Natural killer cell (primary cell): ENCODE results near the gene ARHGAP32. TPM values are rescaled to one million over a fixed set of nuclear protein-coding genes. Genes with fewer than 3 reads are reported as not detected.
"Not testable (repeated sequence)": the region's sequence is repeated elsewhere in the genome, so short reads cannot be mapped to it uniquely, and the experiment has no call there.

ENCODE experiments used
- ATAC-seq, 3 donors: fragments of 150-1000 bp in 2 of 3; fragments of 200-7000 bp in 1 of 3; cut with Tn5 transposase; 1 replicate in 1 of 3; 2 replicates in 2 of 3; pipeline ENCODE4 v1.10.0; 2021; ENCODE audit warnings: mild to moderate bottlenecking in 2 of 3, moderate library complexity in 2 of 3
- DNase-seq, 2 donors: peaks; one replicate each; pipeline versions ENCODE4 v3.0.0 to v3.0.0-alpha.2; 2013 to 2021; ENCODE audit warnings: mixed read lengths in 1 of 2
- H3K27ac ChIP-seq: one replicate; pipeline ENCODE4 v1.5.1; 2013; ENCODE audit warnings: mild to moderate bottlenecking, low read length
- H3K27me3 ChIP-seq: one replicate; pipeline ENCODE4 v1.6.1; 2013; ENCODE audit warnings: low read length; ENCODE audit not compliant: control insufficient read depth, insufficient read depth
- H3K36me3 ChIP-seq: one replicate; pipeline ENCODE4 v1.6.1; 2013; ENCODE audit warnings: low read length; ENCODE audit not compliant: control insufficient read depth, insufficient read depth
- H3K4me1 ChIP-seq: one replicate; pipeline ENCODE4 v1.6.1; 2013; ENCODE audit warnings: low read length; ENCODE audit not compliant: control insufficient read depth, insufficient read depth
- H3K4me3 ChIP-seq: one replicate; pipeline ENCODE4 v1.5.1; 2013; ENCODE audit warnings: low read length
- H3K9me3 ChIP-seq: one replicate; pipeline ENCODE4 v1.6.1; 2013; ENCODE audit warnings: low read length; ENCODE audit not compliant: control insufficient read depth, insufficient read depth
- H3K27ac Mint-ChIP-seq, 2 donors: one replicate each; pipeline ENCODE4 v1.8.0; 2022; ENCODE audit warnings: mild to moderate bottlenecking in 2 of 2, mixed read lengths in 2 of 2, moderate library complexity in 1 of 2
- H3K27me3 Mint-ChIP-seq, 2 donors: one replicate each; pipeline ENCODE4 v1.8.0; 2022; ENCODE audit warnings: low read depth in 2 of 2, mixed read lengths in 2 of 2
- H3K36me3 Mint-ChIP-seq: one replicate; pipeline ENCODE4 v1.8.0; 2022; ENCODE audit warnings: mixed read lengths
- H3K4me1 Mint-ChIP-seq, 2 donors: one replicate each; pipeline ENCODE4 v1.8.0; 2022; ENCODE audit warnings: mixed read lengths in 2 of 2
- H3K4me3 Mint-ChIP-seq: one replicate; pipeline ENCODE4 v1.8.0; 2022; ENCODE audit warnings: mild to moderate bottlenecking, moderate library complexity, mixed read lengths
- H3K9me3 Mint-ChIP-seq, 2 donors: one replicate each; pipeline ENCODE4 v1.8.0; 2022; ENCODE audit warnings: mixed read lengths in 2 of 2
- WGBS: methylation state at CpG from one replicate; pipeline ENCODE4 v1.1.7; 2013; ENCODE audit warnings: missing lambda C conversion rate; ENCODE audit not compliant: insufficient coverage; 5-methylcytosine and 5-hydroxymethylcytosine counted together
- intact Hi-C: fragments of 100-400 bp; cut with micrococcal nuclease; formaldehyde crosslinking; loops from one replicate; pipeline ENCODE4 v1.14.2; 2022
- total RNA-seq, 4 donors: library from RNA; stranded (reverse); fragments of 120-200 nt in 1 of 4; gene quantifications; one replicate each; pipeline versions ENCODE4 v1.2.3 to v1.2.4, GENCODE V29; 2013 to 2022
- TF ChIP-seq, protein P1 (sequence below): fragments of 200-600 bp; IDR thresholded peaks from one replicate; pipeline ENCODE4 v1.8.0; 2022; ENCODE audit warnings: antibody characterized with exemption

The ARHGAP32 gene
- total RNA-seq, 3 donors from 2014 or later (not counting 1 experiment from before 2014, with no cell fraction given), result 2.5 to 4.6 (median 2.7) TPM

DNA sequence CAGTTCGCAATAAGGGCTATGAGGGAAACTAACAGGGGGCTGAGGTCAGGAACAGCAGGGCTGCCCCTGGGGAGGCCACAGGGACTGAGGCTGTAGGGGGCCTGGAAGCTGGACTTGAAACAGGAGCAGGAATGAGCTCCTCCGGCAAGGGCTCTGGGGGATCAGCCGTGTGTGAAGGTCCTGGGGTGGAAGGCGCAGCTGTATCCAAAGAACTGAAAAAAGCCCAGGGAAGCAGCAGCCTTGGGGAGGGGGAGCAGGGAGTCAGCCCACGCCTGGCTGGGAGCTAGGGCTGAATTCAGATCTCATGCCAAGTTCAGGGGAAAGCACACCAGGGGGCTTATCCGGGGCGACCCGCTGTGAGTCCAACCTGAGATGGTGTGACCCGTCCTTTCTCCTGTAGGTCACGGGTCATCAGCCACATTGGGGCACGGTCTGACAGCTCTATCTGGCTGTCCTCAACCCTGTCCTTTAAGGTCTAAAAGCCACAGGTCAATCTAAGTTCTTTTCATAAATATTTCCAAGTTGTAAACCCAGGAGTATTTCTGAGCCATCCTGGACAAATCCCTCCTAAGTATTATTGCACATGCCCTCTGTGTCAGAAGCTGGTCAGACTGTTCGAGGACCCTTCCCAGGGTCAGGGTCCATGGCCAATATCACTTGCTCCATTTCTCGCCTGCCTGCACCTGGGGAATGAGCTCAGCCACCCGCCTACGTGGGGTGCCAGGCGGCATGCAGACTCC lies 267.4 kb downstream of the ARHGAP32 start:
- no peaks in the 10 kb centered on the region for H3K36me3 Mint-ChIP-seq
- intact Hi-C loops, result no loop called here
- Histone ChIP-seq H3K27ac (no peak overlapping the region), H3K27me3 (no peaks in the 10 kb centered on the region), H3K36me3 (no peaks in the 10 kb centered on the region), H3K4me3 (no peak overlapping the region), H3K9me3 (no peaks in the 10 kb centered on the region), H3K4me1 (peaks cover 3% of the 10 kb centered on the region)
- H3K4me3 Mint-ChIP-seq, result no peak overlapping the region
- no peak for ATAC-seq
- DNase-seq, result no peak
- TF ChIP-seq, protein P1, sequence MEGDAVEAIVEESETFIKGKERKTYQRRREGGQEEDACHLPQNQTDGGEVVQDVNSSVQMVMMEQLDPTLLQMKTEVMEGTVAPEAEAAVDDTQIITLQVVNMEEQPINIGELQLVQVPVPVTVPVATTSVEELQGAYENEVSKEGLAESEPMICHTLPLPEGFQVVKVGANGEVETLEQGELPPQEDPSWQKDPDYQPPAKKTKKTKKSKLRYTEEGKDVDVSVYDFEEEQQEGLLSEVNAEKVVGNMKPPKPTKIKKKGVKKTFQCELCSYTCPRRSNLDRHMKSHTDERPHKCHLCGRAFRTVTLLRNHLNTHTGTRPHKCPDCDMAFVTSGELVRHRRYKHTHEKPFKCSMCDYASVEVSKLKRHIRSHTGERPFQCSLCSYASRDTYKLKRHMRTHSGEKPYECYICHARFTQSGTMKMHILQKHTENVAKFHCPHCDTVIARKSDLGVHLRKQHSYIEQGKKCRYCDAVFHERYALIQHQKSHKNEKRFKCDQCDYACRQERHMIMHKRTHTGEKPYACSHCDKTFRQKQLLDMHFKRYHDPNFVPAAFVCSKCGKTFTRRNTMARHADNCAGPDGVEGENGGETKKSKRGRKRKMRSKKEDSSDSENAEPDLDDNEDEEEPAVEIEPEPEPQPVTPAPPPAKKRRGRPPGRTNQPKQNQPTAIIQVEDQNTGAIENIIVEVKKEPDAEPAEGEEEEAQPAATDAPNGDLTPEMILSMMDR, result no peak
- H3K27ac Mint-ChIP-seq, result no peak overlapping the region
- peaks cover 10 to 16% of the 10 kb centered on the region in 2 donors for H3K4me1 Mint-ChIP-seq
- no peaks in the 10 kb centered on the region for H3K9me3 Mint-ChIP-seq
- H3K27me3 Mint-ChIP-seq, result peaks cover 40 to 61% of the 10 kb centered on the region in 2 donors
- WGBS, result 83% methylated on average over 16 of the region's 16 CpGs

DNA sequence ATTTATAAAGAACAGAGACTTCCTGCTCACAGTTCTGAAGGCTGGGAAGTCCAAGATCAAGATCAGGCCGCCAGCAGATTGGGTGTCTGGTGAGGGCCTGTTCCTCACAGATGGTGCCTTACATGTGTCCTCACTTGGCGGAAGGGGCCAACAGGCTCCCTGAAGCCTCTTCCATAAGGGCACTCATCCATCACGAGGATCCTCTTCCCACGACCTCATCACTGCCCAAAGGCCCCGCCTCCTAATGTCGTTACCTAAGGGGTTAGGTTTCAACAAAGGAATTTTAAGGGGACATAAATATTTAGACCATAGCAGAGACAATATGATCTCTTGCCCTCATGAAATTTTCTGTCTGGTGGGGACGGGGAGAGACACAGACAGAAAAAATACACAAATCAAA lies 268.0 kb downstream of the ARHGAP32 start:
- no peak overlapping the region for H3K4me3 ChIP-seq
- H3K9me3 ChIP-seq, result no peaks in the 10 kb centered on the region
- Mint-ChIP-seq H3K9me3 (no peaks in the 10 kb centered on the region), H3K4me3 (no peak overlapping the region), H3K27me3 (peaks cover 39 to 66% of the 10 kb centered on the region in 2 donors), H3K27ac (no peak overlapping the region), H3K4me1 (peaks cover 14% of the 10 kb centered on the region in 2 donors), H3K36me3 (no peaks in the 10 kb centered on the region)
- H3K4me1 ChIP-seq, result peaks cover 9% of the 10 kb centered on the region
- TF ChIP-seq, protein P1, result no peak
- no peak overlapping the region for H3K27ac ChIP-seq
- intact Hi-C loops, result no loop called here
- DNase-seq (no peak), ATAC-seq (no peak)
- 91% methylated on average over 7 of the region's 7 CpGs for WGBS
- no peaks in the 10 kb centered on the region for H3K36me3 ChIP-seq
- peaks cover 3% of the 10 kb centered on the region for H3K27me3 ChIP-seq

DNA sequence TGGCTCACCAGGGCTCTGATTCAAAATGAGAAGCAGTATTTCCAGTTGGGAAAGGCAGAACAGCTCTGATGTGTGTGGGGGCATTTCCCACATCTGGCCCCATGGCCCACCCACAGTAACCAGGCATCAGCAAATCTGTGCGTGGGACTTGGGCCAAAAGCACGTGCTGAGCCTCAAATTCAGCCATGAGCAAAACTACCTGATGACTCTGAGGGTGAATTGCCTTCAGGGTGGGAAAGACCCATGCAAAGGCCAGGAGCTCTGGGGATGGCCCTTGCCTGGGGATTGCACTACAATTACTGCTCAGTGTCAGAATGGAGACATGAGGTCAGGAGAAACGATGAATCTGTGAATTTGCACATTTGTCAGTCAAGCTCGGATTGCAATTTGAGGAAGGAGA lies 270.3 kb downstream of the ARHGAP32 start:
- H3K4me1 ChIP-seq, result peaks cover 28% of the 10 kb centered on the region
- H3K27me3 Mint-ChIP-seq, result peaks cover 45 to 60% of the 10 kb centered on the region in 2 donors
- H3K4me3 Mint-ChIP-seq, result no peak overlapping the region
- no peaks in the 10 kb centered on the region for H3K9me3 Mint-ChIP-seq
- H3K27ac Mint-ChIP-seq, result no peak overlapping the region
- no peak overlapping the region for H3K4me3 ChIP-seq
- H3K27me3 ChIP-seq, result peaks cover 4% of the 10 kb centered on the region
- DNase-seq (no peak), ATAC-seq (no peak)
- H3K36me3 ChIP-seq, result no peaks in the 10 kb centered on the region
- H3K36me3 Mint-ChIP-seq, result no peaks in the 10 kb centered on the region
- no peak overlapping the region for H3K27ac ChIP-seq
- peaks cover 22 to 24% of the 10 kb centered on the region in 2 donors for H3K4me1 Mint-ChIP-seq
- intact Hi-C loops, result no loop called here
- TF ChIP-seq, protein P1, result no peak
- WGBS, result 74% methylated on average over 4 of the region's 4 CpGs
- H3K9me3 ChIP-seq, result no peaks in the 10 kb centered on the region

DNA sequence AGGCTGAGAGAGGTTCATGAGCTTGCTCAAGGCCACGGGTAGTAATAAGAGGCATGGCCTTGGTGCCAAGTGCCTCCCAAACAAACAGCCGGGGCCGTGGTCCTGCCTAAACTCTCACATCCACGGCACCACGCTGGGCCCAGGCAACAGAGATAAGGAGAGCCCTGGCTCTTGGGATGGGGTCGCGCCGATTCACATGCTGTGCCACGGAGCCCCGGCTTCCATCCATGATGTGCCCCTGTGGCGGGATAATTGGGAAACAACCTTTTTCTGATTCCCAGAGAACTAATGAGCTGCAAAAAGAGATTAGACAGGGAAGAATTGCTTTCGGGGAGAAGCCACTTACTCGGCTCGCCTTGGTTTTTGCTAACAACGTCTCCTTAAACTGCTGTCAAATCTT lies 271.5 kb downstream of the ARHGAP32 start:
- intact Hi-C loops, result no loop called here
- Histone ChIP-seq H3K4me3 (no peak overlapping the region), H3K9me3 (no peaks in the 10 kb centered on the region), H3K27ac (no peak overlapping the region), H3K4me1 (peaks cover 29% of the 10 kb centered on the region), H3K36me3 (no peaks in the 10 kb centered on the region), H3K27me3 (peaks cover 4% of the 10 kb centered on the region)
- DNase-seq (no peak), ATAC-seq (no peak)
- H3K4me3 Mint-ChIP-seq, result no peak overlapping the region
- H3K27me3 Mint-ChIP-seq, result peaks cover 52 to 61% of the 10 kb centered on the region in 2 donors
- H3K36me3 Mint-ChIP-seq, result no peaks in the 10 kb centered on the region
- H3K4me1 Mint-ChIP-seq, result peaks cover 22 to 25% of the 10 kb centered on the region in 2 donors
- H3K27ac Mint-ChIP-seq, result no peak overlapping the region
- peaks cover 0 to 2% of the 10 kb centered on the region in 2 donors for H3K9me3 Mint-ChIP-seq
- WGBS, result 96% methylated on average over 15 of the region's 15 CpGs
- TF ChIP-seq, protein P1, result no peak

DNA sequence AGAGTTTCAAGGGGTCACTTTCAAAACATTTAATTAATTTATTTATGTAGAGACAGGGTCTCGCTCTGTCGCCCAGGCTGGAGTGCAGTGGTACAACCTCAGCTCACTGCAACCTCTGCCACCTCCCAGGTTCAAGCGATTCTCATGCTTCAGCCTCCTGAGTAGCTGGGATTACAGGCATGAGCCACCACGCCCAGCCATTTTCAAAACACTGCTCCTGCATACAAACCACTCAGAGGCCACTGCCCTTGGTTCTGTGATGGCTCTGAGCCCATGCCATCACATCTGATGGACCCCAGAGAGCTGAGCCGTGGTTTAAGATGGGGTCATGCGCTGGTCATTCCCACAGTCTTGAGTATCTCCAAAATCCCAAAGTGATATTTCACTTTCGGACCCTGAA lies 272.5 kb downstream of the ARHGAP32 start:
- intact Hi-C loops, H3K9me3 Mint-ChIP-seq, ATAC-seq: not testable (repeated sequence)

More for the DNA sequence above, 272.5 kb downstream of the ARHGAP32 start:
- peaks cover 22 to 25% of the 10 kb centered on the region in 2 donors for H3K4me1 Mint-ChIP-seq
- DNase-seq, H3K27me3 ChIP-seq, H3K36me3 ChIP-seq, H3K27ac ChIP-seq, H3K27ac Mint-ChIP-seq, H3K4me3 ChIP-seq, H3K36me3 Mint-ChIP-seq, H3K9me3 ChIP-seq, H3K4me3 Mint-ChIP-seq: not testable (repeated sequence)
- H3K4me1 ChIP-seq, result peaks cover 29% of the 10 kb centered on the region
- WGBS, result 95% methylated on average over 7 of the region's 7 CpGs
- peaks cover 54 to 68% of the 10 kb centered on the region in 2 donors for H3K27me3 Mint-ChIP-seq
